CD4-positive, alpha-beta memory T cell (primary cell): Measurements from ENCODE around the gene MFRP. TPM values are rescaled to one million over a fixed set of nuclear protein-coding genes. Genes with fewer than 3 reads are reported as not detected.
A peak's percentile ranks its signal among the peaks of the same experiment; 100 is the strongest.

Experiments
- CTCF ChIA-PET: fragments of 350-600 bp; sonication (Branson Sonifier 250); formaldehyde crosslinking; loops from one replicate; lab custom pipeline; 2021; ENCODE audit warnings: inconsistent platforms; ENCODE audit not compliant: partially characterized antibody; lab: Charles Lee
- POLR2A ChIA-PET: fragments of 350-600 bp; sonication (Branson Sonifier 250); formaldehyde crosslinking; loops from one replicate; lab custom pipeline; 2021; ENCODE audit not compliant: partially characterized antibody; lab: Charles Lee
- DNase-seq, 5 donors: peaks; one replicate each; pipeline versions ENCODE4 v3.0.0 to v3.0.0-alpha.2; 2020 to 2022; ENCODE audit warnings: mixed read lengths in 1 of 5
- H3K27ac ChIP-seq: one replicate; pipeline ENCODE4 v1.7.0; 2013; ENCODE audit warnings: low read depth, low read length
- H3K27me3 ChIP-seq: 2 replicates; pipeline ENCODE4 v1.7.0; 2013; ENCODE audit warnings: mild to moderate bottlenecking, low read length, moderate library complexity; ENCODE audit not compliant: insufficient read depth
- H3K36me3 ChIP-seq: 2 replicates; pipeline ENCODE4 v1.7.0; 2013; ENCODE audit warnings: mild to moderate bottlenecking, low read length, moderate library complexity; ENCODE audit not compliant: insufficient read depth
- H3K4me1 ChIP-seq: 2 replicates; pipeline ENCODE4 v1.7.0; 2013; ENCODE audit warnings: mild to moderate bottlenecking, low read length, moderate library complexity; ENCODE audit not compliant: insufficient read depth
- H3K4me3 ChIP-seq, 2 donors: one replicate each; pipeline ENCODE4 v1.7.0; 2013; ENCODE audit warnings: low read length in 2 of 2, mild to moderate bottlenecking in 1 of 2
- H3K9me3 ChIP-seq, 2 donors: one replicate each; pipeline ENCODE4 v1.7.0; 2013; ENCODE audit warnings: low read length in 2 of 2, control low read depth in 1 of 2; ENCODE audit not compliant: control insufficient read depth in 1 of 2
- H3K27ac Mint-ChIP-seq, 7 donors: one replicate each; pipeline ENCODE4 v1.8.0; 2020 to 2021; ENCODE audit warnings: mixed read lengths in 7 of 7, mild to moderate bottlenecking in 6 of 7, inconsistent platforms in 3 of 7, moderate library complexity in 3 of 7
- H3K27me3 Mint-ChIP-seq, 2 donors: one replicate each; pipeline ENCODE4 v1.8.0; 2020 to 2021; ENCODE audit warnings: mixed read lengths in 2 of 2
- H3K36me3 Mint-ChIP-seq, 2 donors: one replicate each; pipeline ENCODE4 v1.8.0; 2020 to 2021; ENCODE audit warnings: mixed read lengths in 2 of 2, inconsistent platforms in 1 of 2, mild to moderate bottlenecking in 1 of 2
- H3K4me1 Mint-ChIP-seq, 4 donors: one replicate each; pipeline ENCODE4 v1.8.0; 2020 to 2021; ENCODE audit warnings: mixed read lengths in 4 of 4, mild to moderate bottlenecking in 1 of 4
- H3K4me3 Mint-ChIP-seq, 8 donors: one replicate each; pipeline ENCODE4 v1.8.0; 2020 to 2021; ENCODE audit warnings: mixed read lengths in 8 of 8, mild to moderate bottlenecking in 7 of 8, moderate library complexity in 6 of 8, inconsistent platforms in 3 of 8
- H3K9me3 Mint-ChIP-seq, 8 donors: one replicate each; pipeline ENCODE4 v1.8.0; 2020 to 2021; ENCODE audit warnings: mixed read lengths in 8 of 8, mild to moderate bottlenecking in 5 of 8, inconsistent platforms in 3 of 8, moderate library complexity in 1 of 8
- intact Hi-C: fragments of 100-400 bp; cut with micrococcal nuclease; formaldehyde crosslinking; loops from one replicate; pipeline ENCODE4 v1.15.1; 2023
- polyA plus RNA-seq, 2 donors: library from polyadenylated mRNA; unstranded; fragments of 300-500 nt; fragmentation: Illumina TruSeq; gene quantifications; one replicate each; pipeline ENCODE4 v1.2.3, GENCODE V29; 2021
- total RNA-seq, 2 experiments: library from RNA; stranded (reverse); gene quantifications; one replicate each; pipeline ENCODE4 v1.2.3, GENCODE V29; 2021

The MFRP gene
- total and polyA plus RNA-seq, 4 experiments from 2014 or later = not detected

DNA sequence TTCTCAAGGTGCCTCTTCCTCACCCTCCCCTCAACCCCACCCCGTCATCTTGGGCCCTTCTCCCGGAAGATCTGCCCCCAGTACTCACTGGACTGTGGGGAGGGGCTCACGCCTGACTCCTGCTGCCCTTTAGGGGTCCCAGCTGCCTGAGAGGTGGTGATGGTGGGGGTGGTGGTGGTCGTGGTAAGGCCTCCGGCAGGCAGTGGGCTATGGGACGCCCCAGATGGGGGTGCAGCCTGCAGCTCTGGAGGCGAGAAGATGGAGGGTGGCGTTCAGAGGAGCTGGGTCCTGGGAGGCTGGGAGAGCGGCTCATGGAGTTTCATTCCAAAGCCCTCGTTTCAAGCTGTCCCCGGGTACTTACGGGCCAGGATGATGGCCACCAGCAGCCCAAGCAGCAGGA lies 820 bp downstream of the MFRP start:
- POLR2A ChIA-PET = no interaction called here
- peaks cover 20 to 27% of the 10 kb centered on the region in 2 donors for H3K27me3 Mint-ChIP-seq
- H3K36me3 Mint-ChIP-seq = no peaks in the 10 kb centered on the region

DNA sequence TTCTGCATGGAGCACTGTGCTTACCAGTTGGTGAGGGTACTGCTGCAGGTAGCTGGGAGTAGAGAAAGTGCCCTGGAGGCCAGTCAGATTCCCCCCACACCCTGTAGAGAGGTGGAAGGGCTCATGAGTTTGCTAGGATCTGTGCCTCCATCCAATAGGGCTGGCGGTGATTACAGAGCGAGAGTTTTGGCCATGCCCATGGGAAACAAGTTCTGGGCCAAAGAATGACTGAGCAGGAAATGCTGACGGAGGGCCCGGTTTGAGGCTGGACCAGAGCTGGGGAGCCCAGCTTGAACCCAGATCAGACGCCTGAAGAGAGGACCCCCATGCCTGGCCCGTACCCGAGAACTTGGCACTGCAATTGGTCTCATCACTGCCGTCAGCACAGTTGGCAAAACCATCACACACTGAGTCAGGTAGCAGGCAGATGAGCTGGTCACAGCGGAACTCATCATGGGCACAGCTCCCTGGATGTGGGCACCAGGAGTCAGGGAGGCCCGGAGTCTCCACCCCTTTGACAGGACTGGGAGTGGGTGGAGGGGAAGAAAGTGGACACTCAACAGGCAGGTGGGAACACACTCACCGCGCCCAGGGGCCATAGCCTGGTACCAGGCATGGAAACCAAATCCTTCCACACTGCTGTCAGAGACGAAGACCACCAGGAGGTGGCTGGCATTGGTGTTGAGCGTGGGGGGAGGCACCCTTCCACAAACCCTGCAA lies 2.1 kb downstream of the MFRP start:
- H3K36me3 Mint-ChIP-seq = no peaks in the 10 kb centered on the region

More for the DNA sequence above, 820 bp downstream of the MFRP start:
- DNase-seq = peak in 1 of 5 donors; percentile 37
- Mint-ChIP-seq H3K27ac (no peak overlapping the region), H3K4me3 (no peak overlapping the region), H3K4me1 (peaks cover 4 to 12% (median 9%) of the 10 kb centered on the region in 4 donors), H3K9me3 (peaks cover 0 to 2% (median 0%) of the 10 kb centered on the region in 8 donors)
- Histone ChIP-seq H3K9me3 (no peaks in the 10 kb centered on the region), H3K27me3 (peaks cover 12% of the 10 kb centered on the region), H3K36me3 (no peaks in the 10 kb centered on the region), H3K4me3 (no peak overlapping the region), H3K4me1 (peaks cover 6% of the 10 kb centered on the region), H3K27ac (no peak overlapping the region)
- intact Hi-C loops = no loop called here
- CTCF ChIA-PET = interaction anchor here (0.9 to 2.7 kb wide), 2 partner anchors 11 to 22 kb away, joined by 3 to 10 read pairs; no protein-coding TSS in a partner anchor

DNA sequence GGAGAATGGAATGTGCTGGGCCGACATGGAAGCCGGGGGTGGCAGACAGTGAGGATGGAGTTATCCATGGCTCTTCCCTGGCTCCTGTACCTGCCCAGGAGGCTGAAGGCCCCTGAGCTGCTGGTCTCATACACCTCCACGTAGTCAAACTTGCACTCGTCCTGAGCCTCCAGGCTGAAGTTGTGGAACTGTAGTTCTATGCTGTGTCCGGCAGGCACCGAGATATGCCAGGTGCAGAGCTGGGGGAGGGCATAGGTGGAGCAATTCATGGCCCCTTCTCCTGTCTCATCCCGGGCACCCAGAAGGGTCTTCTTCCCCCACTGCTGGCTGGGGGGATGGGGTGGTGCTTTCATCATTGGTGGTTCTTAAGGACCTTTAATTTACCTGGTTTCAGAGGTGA lies 2.8 kb downstream of the MFRP start:
- no peaks in the 10 kb centered on the region for H3K36me3 Mint-ChIP-seq
- intact Hi-C loops = no loop called here
- peaks cover 28 to 31% of the 10 kb centered on the region in 2 donors for H3K27me3 Mint-ChIP-seq
- no peaks in the 10 kb centered on the region for H3K9me3 ChIP-seq
- no peak for DNase-seq
- H3K36me3 ChIP-seq = no peaks in the 10 kb centered on the region
- no peak overlapping the region for H3K4me3 Mint-ChIP-seq
- H3K27me3 ChIP-seq = peaks cover 23% of the 10 kb centered on the region
- no peak overlapping the region for H3K4me3 ChIP-seq
- peaks cover 0 to 2% (median 0%) of the 10 kb centered on the region in 8 donors for H3K9me3 Mint-ChIP-seq
- H3K27ac ChIP-seq = no peak overlapping the region
- H3K4me1 ChIP-seq = peaks cover 6% of the 10 kb centered on the region
- ChIA-PET CTCF (interaction anchor here (1.1 to 1.6 kb wide), 4 partner anchors 9 to 30 kb away, joined by 3 to 5 read pairs (median 4); partner anchors contain the start of gene RNF26), POLR2A (interaction anchor here (1.5 kb wide), 1 partner anchor 38 kb away, joined by 3 read pairs; the partner anchor contains the start of gene USP2)
- H3K27ac Mint-ChIP-seq = no peak overlapping the region
- H3K4me1 Mint-ChIP-seq = peaks cover 3 to 15% (median 11%) of the 10 kb centered on the region in 4 donors

More for the DNA sequence above, 2.1 kb downstream of the MFRP start:
- H3K4me3 ChIP-seq = no peak overlapping the region
- intact Hi-C loops = no loop called here
- CTCF ChIA-PET = interaction anchor here (1.1 to 2.7 kb wide), 4 partner anchors 12 to 29 kb away, joined by 3 to 10 read pairs (median 5); no protein-coding TSS in a partner anchor
- POLR2A ChIA-PET = interaction anchor here (1.5 kb wide), 1 partner anchor 37 kb away, joined by 3 read pairs; the partner anchor contains the start of gene USP2
- peaks cover 17% of the 10 kb centered on the region for H3K27me3 ChIP-seq
- peaks cover 4% of the 10 kb centered on the region for H3K4me1 ChIP-seq
- H3K4me3 Mint-ChIP-seq = no peak overlapping the region
- no peak for DNase-seq
- peaks cover 0 to 2% (median 0%) of the 10 kb centered on the region in 8 donors for H3K9me3 Mint-ChIP-seq
- peaks cover 21 to 24% of the 10 kb centered on the region in 2 donors for H3K27me3 Mint-ChIP-seq
- no peaks in the 10 kb centered on the region for H3K36me3 ChIP-seq
- no peak overlapping the region for H3K27ac ChIP-seq
- no peaks in the 10 kb centered on the region for H3K9me3 ChIP-seq
- peaks cover 3 to 8% (median 6%) of the 10 kb centered on the region in 4 donors for H3K4me1 Mint-ChIP-seq
- H3K27ac Mint-ChIP-seq = no peak overlapping the region

DNA sequence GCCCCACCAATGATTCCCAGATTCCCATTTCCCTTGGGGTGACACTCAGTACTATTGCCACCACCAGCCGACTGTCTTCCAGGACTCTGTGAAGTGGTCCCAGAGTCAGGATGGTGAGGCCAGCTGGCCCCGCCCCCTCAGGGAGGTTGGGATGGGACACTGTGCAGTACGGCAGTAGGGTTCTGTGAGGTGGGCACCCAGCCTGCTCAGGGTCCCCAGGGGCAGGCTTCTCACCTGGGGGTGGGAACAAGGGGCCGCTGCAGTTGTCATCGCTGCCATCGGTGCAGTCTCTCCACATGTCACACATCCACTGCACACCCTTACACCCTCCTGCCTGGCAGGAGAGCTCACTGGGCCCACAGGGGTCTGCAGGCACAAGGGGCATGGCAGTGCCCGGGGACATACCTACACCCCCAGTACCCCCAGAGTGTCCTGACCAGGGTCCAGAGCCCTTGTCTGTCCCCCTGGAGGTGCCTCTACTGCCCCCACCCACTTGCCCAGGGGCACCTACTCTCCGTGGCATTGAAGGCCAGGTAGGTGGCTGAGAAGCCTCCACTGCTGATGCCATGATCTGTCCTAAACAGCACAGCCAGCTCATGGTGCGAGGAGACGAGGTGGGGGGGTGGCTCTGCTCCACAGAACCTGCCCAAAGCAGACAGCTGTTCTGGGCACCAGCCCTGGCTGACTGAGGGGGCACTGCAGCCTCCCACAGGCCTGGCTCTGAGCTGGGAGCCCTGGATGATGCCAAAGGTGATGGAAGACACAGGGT lies 4.0 kb downstream of the MFRP start:
- Mint-ChIP-seq H3K27me3 (peaks cover 32 to 33% of the 10 kb centered on the region in 2 donors), H3K9me3 (peaks cover 0 to 2% (median 0%) of the 10 kb centered on the region in 8 donors), H3K4me3 (peak overlapping the region in 1 of 8 donors; percentile 35), H3K27ac (no peak overlapping the region), H3K4me1 (peaks cover 3 to 23% (median 15%) of the 10 kb centered on the region in 4 donors), H3K36me3 (peaks cover 0 to 3% of the 10 kb centered on the region in 2 donors)
- H3K9me3 ChIP-seq = no peaks in the 10 kb centered on the region
- peaks cover 14% of the 10 kb centered on the region for H3K4me1 ChIP-seq
- no peak overlapping the region for H3K4me3 ChIP-seq
- H3K27me3 ChIP-seq = peaks cover 23% of the 10 kb centered on the region
- H3K36me3 ChIP-seq = no peaks in the 10 kb centered on the region
- no peak overlapping the region for H3K27ac ChIP-seq
- DNase-seq = no peak
- CTCF ChIA-PET = interaction anchor here (1.2 to 1.6 kb wide), 2 partner anchors 8 to 13 kb away, joined by 3 to 5 read pairs; partner anchors contain the start of gene RNF26
- intact Hi-C loops = no loop called here
- POLR2A ChIA-PET = no interaction called here

DNA sequence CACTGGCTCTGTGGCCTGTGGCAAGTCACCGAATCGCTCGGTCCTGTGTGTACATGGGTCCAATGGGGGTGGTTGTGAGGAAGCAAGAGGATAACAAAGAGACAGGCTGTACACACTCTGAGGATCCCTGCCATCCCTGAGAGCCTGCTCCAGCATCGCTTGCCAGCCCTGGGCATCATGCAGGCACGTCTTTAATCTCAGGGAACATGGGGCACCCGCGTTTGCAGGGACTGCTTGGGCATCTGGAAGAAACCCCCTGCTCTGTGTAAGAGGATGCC lies 4.5 kb downstream of the MFRP start:
- peaks cover 0 to 3% of the 10 kb centered on the region in 2 donors for H3K36me3 Mint-ChIP-seq
- H3K9me3 ChIP-seq = no peaks in the 10 kb centered on the region
- peaks cover 30 to 32% of the 10 kb centered on the region in 2 donors for H3K27me3 Mint-ChIP-seq
- peak overlapping the region in 2 of 8 donors; percentile 10 to 35 for H3K4me3 Mint-ChIP-seq
- H3K27ac ChIP-seq = no peak overlapping the region
- H3K4me1 Mint-ChIP-seq = peaks cover 3 to 27% (median 17%) of the 10 kb centered on the region in 4 donors
- DNase-seq = peak in 1 of 5 donors; percentile 39
- H3K4me3 ChIP-seq = no peak overlapping the region
- peaks cover 0 to 2% (median 0%) of the 10 kb centered on the region in 8 donors for H3K9me3 Mint-ChIP-seq
- H3K27ac Mint-ChIP-seq = no peak overlapping the region
- H3K27me3 ChIP-seq = peaks cover 23% of the 10 kb centered on the region
- intact Hi-C loops = no loop called here
- CTCF ChIA-PET = interaction anchor here (1.8 kb wide), 1 partner anchor 15 kb away, joined by 6 read pairs; no protein-coding TSS in a partner anchor
- POLR2A ChIA-PET = interaction anchor here (0.6 kb wide), 1 partner anchor 298 kb away, joined by 4 read pairs; no protein-coding TSS in a partner anchor
- no peaks in the 10 kb centered on the region for H3K36me3 ChIP-seq
- peaks cover 14% of the 10 kb centered on the region for H3K4me1 ChIP-seq

DNA sequence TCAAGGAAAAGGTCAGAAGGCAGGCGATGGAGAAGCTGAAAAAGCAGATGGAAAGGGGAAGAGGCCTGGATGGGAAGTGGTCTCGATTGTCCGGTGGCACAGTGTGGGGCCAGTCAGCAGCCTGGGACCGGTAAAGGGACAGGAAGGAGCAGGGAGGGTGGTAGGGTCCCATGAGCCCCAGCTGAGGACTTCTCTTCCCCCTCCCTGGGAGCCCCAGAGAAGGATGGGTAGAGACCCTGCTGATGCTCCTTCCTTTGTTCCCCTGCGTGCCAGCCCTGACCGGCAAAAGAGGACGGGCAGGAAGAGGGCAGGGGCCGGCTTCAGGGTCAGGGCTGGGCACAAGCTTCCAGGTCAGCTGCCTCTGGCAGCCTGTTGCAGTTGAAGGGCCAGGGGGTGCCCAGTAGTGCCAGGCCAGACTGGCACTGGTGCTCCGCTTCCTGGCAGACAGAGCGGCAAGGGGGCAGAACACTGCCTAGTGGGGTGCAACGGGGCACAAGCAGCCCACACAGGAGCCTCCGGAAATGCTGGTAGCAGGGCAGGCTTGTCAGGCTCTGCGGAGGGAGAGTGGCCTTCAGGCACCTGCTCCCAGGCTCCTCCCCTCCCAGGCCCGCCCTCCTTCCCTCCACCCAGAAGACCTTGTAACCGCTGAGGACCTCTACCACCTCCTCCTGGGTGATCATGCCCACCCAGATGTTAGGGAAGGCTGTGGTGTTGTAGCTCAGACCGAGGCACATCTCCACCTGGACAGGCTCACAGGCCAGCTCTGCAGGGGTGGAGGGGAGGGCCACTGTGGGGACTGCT lies 5.1 kb downstream of the MFRP start:
- peaks cover 3 to 33% (median 18%) of the 10 kb centered on the region in 4 donors for H3K4me1 Mint-ChIP-seq
- CTCF ChIA-PET = interaction anchor here (0.8 to 1.8 kb wide), 2 partner anchors 15 to 17 kb away, joined by 4 to 6 read pairs; no protein-coding TSS in a partner anchor
- intact Hi-C loops = no loop called here
- Histone ChIP-seq H3K27me3 (peaks cover 23% of the 10 kb centered on the region), H3K4me1 (peaks cover 14% of the 10 kb centered on the region), H3K36me3 (no peaks in the 10 kb centered on the region), H3K27ac (no peak overlapping the region), H3K9me3 (no peaks in the 10 kb centered on the region), H3K4me3 (no peak overlapping the region)
- peaks cover 0 to 2% (median 0%) of the 10 kb centered on the region in 8 donors for H3K9me3 Mint-ChIP-seq
- peak overlapping the region in 1 of 7 donors; percentile 47 for H3K27ac Mint-ChIP-seq
- DNase-seq = peak in 1 of 5 donors; percentile 30
- POLR2A ChIA-PET = interaction anchor here (0.6 kb wide), 2 partner anchors 41 to 298 kb away, joined by 3 to 4 read pairs; no protein-coding TSS in a partner anchor
- H3K4me3 Mint-ChIP-seq = peak overlapping the region in 4 of 8 donors; percentile 9 to 51 (median 46)
- H3K27me3 Mint-ChIP-seq = peaks cover 30 to 32% of the 10 kb centered on the region in 2 donors
- peaks cover 1 to 4% of the 10 kb centered on the region in 2 donors for H3K36me3 Mint-ChIP-seq
